Measurements from ENCODE around the gene S100A3.

Gene S100A3

DNA sequence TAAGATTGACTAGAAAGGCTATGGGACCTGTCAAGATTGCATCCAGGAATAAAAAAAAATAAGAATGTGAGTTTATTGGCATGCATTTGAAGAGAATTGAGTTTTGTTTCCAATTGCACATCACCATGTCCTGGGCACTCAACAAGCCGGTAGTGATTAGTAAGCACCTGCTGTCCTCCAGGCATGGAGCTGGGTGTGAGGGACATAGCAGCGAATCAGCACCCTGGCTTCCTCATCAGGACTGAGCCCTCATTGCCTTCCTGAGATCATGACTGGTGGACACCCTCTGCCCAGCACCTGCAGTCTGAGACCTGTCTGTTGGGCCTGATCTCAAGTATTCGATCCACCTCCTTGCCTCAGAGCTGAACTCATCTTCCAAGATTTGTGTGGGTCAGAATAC lies 40.0 kb downstream of the S100A3 start:
- no peak overlapping the region for H3K4me2 ChIP-seq
- H3K9me3 ChIP-seq (replicated peaks in 1 of 11) = no peaks in the 10 kb centered on the region
- H3K9ac ChIP-seq = no peak overlapping the region
- H3K4me3 ChIP-seq = no peak overlapping the region
- no peaks in the 10 kb centered on the region for H3K36me3 ChIP-seq
- no peak overlapping the region for H3K27ac ChIP-seq
- H3K4me1 ChIP-seq = peaks cover 19 to 59% (median 38%) of the 10 kb centered on the region in 10 experiments
- no peaks in the 10 kb centered on the region for H4K20me1 ChIP-seq
- H3K27me3 ChIP-seq = no peaks in the 10 kb centered on the region
- TF ChIP-seq Cebpa-rat (IDR thresholded peaks at IDR 0.05) = no peak

DNA sequence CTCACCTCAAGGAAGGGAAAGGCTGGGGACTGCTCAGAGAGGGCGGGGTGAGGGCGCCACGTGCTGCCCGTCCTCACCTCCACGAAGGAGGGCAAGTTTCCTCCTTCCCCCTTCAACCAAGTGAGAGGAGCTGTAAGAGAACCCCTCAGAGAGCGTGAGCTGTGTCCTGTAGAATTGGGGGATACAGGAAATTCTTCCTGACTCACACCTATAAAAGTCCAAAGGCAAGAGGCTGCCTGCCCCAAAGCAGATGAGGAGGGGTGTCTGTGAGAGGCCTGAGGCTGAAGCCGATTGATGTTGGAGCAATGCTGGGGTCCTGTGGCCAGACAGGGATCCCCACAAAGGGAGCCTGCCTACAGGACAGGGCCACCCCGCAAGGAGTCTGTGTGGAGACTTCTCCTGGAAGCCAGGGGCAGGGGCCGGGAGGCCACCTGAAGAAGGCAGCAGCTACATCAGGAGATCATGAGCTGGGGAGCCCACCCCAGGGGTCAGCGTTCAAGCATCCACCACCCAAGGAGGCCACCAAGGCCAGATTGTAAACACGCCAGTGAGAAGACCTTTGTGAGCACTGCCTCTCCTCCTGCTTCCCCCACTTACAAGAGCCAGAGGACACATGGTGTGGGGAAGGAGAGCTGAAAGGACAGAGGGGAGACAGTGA lies 41.0 kb downstream of the S100A3 start:
- Histone ChIP-seq H3K9me3 (replicated peaks in 1 of 11) (no peaks in the 10 kb centered on the region), H3K27ac (peak overlapping the region in 1 of 11 experiments; percentile 19; a peak in 2 of 22 replicates), H3K4me3 (no peak overlapping the region), H3K9ac (peak overlapping the region in 7 of 11 experiments; percentile 3 to 44 (median 23); a peak in 7 of 22 replicates), H4K20me1 (no peaks in the 10 kb centered on the region), H3K4me1 (peaks cover 15 to 49% (median 28%) of the 10 kb centered on the region in 10 experiments), H3K27me3 (no peaks in the 10 kb centered on the region), H3K36me3 (no peaks in the 10 kb centered on the region), H3K4me2 (no peak overlapping the region)
- TF ChIP-seq Cebpa-rat (IDR thresholded peaks at IDR 0.05) = no peak

DNA sequence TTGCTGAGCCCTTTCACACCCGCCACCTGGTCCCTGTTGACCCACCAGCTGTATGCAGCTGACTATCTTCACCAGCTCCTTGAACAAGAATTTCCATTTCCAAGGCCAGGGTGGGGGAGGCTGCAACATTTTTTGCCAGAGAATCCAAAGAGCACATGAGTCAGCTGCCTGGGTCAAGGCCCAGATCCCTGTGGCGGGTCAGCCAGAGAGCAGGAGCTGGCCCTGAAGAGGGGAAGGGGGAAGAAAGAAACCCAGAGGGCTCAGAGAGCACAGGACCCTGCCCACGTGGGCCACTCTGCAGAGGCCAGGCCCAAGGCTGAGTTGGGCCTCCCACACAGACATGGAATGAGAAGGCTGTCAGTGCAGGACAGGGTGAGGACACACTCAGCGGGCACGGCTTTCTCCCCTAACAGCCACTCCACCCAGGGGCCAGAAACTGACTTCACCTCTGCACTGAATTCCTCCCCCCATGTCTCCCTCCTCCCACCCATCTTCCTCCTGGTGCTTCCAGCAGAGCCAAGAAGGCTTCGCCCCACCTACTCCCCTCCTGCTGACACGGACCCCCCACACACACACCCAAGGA lies 42.1 kb downstream of the S100A3 start:
- 0 out of 22 replicates have a peak overlapping the region, but pooled peaks of 2 of the 11 experiments have one; percentile 2 to 4 for H3K9ac ChIP-seq
- TF ChIP-seq Cebpa-rat (IDR thresholded peaks at IDR 0.05) = no peak

DNA sequence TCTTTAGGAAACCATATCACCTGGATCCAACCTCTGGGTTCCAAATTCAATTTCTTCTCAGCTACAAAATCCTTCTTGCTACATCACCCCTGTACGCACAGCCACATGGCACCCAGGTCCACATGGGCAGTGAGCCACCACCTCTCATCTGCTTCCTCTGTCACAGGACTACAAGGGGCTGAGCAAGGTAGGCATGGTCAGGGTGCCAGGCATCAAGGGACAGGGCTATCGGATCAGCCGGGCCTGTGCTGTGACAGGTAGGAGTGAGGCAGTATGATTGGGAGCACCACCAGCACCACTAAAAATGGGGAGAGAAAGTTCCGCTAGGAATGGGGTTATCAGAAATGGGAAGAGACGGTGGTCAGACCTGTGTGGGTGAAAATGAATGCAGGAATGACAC lies 42.7 kb downstream of the S100A3 start:
- Histone ChIP-seq H3K9ac (no peak overlapping the region), H3K27me3 (no peaks in the 10 kb centered on the region), H3K36me3 (no peaks in the 10 kb centered on the region), H3K4me1 (peaks cover 11 to 33% (median 16%) of the 10 kb centered on the region in 10 experiments; a peak in 19 of 20 replicates), H3K4me3 (no peak overlapping the region), H3K9me3 (replicated peaks in 1 of 11) (no peaks in the 10 kb centered on the region), H3K4me2 (peak overlapping the region in 2 of 11 experiments; percentile 15 to 26; a peak in 3 of 22 replicates), H4K20me1 (no peaks in the 10 kb centered on the region), H3K27ac (no peak overlapping the region)
- TF ChIP-seq Cebpa-rat (IDR thresholded peaks at IDR 0.05) = no peak

More for the DNA sequence above, 42.1 kb downstream of the S100A3 start:
- no peak overlapping the region for H3K4me3 ChIP-seq
- H3K27ac ChIP-seq = 0 out of 22 replicates have a peak overlapping the region, but pooled peaks of 1 of the 11 experiments have one; percentile 2
- no peaks in the 10 kb centered on the region for H3K36me3 ChIP-seq
- no peaks in the 10 kb centered on the region for H3K9me3 ChIP-seq (replicated peaks in 1 of 11)
- H3K4me1 ChIP-seq = peaks cover 11 to 38% (median 20%) of the 10 kb centered on the region in 10 experiments; a peak in 19 of 20 replicates
- no peaks in the 10 kb centered on the region for H4K20me1 ChIP-seq
- peak overlapping the region in 2 of 11 experiments; percentile 15 to 26; a peak in 4 of 22 replicates for H3K4me2 ChIP-seq
- H3K27me3 ChIP-seq = no peaks in the 10 kb centered on the region

DNA sequence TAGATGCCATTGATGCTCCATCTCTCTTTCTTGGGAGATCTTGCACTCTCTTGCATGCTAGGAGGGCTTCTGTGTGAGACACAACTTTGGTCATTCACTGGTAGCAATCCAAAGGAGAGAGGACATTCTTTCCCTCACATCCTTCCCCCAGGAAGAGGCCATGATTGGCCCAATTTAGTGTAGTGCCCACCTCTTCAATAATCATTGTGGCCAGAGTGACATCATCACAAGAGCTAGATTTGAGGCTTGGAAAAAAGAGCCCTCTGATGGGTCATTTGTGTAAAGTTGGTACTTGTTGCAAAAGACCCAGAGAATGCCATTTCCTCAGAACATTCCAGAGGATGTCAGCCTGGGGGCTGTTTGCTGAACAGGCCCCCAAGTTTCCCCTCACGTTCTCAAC lies 43.5 kb downstream of the S100A3 start:
- H3K9ac ChIP-seq = no peak overlapping the region
- no peaks in the 10 kb centered on the region for H4K20me1 ChIP-seq
- no peaks in the 10 kb centered on the region for H3K27me3 ChIP-seq
- H3K27ac ChIP-seq = no peak overlapping the region
- H3K4me2 ChIP-seq = no peak overlapping the region
- H3K4me3 ChIP-seq = no peak overlapping the region
- H3K36me3 ChIP-seq = no peaks in the 10 kb centered on the region
- peaks cover 7 to 24% (median 9%) of the 10 kb centered on the region in 10 experiments; a peak in 19 of 20 replicates for H3K4me1 ChIP-seq
- H3K9me3 ChIP-seq (replicated peaks in 1 of 11) = no peaks in the 10 kb centered on the region
- no peak for TF ChIP-seq Cebpa-rat (IDR thresholded peaks at IDR 0.05)

DNA sequence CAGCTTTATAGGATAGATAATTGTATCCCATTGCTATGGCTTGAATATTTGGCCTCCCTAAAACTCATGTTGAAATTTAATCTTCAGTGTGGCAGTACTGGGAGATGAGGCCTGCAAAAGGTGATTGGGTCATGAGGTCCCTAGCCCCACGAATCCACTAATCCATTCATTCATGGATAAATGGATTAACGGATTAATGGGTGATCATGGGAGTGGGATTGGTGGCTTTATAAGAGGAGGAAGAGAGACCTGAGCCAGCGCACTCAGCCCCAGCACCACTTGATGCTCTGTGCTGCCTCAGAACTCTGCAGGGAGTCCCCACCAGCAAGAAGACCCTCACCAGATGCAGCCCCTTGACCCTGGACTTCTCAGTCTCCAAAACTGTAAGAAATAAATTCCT lies 45.3 kb downstream of the S100A3 start:
- Histone ChIP-seq H3K9me3 (replicated peaks in 1 of 11) (no peaks in the 10 kb centered on the region), H3K4me3 (no peak overlapping the region), H3K27ac (no peak overlapping the region), H3K27me3 (no peaks in the 10 kb centered on the region), H4K20me1 (no peaks in the 10 kb centered on the region), H3K4me1 (peaks cover 0 to 17% (median 4%) of the 10 kb centered on the region in 10 experiments; a peak in 8 of 20 replicates), H3K36me3 (no peaks in the 10 kb centered on the region), H3K4me2 (no peak overlapping the region), H3K9ac (no peak overlapping the region)
- TF ChIP-seq Cebpa-rat (IDR thresholded peaks at IDR 0.05) = no peak

DNA sequence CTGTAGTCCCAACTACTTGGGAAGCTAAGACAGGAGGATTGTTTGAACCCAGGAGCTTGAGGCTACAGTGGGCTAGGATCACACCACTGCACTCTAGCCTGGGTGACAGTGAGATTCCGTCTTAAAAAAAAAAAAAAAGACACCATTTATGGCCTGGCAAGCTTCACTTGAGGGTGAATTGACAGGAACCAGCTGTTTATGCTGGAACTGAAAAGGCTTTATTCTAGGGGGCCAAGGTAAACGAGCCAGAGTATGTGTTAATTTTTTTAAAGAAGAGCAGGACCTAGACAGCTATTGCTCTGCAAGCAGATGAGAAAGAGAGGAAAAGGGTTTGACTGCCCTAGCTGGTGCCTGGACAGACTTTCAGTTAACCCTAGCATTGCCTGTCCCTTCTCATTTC lies 50.3 kb downstream of the S100A3 start:
- H3K4me3 ChIP-seq = no peak overlapping the region
- H3K36me3 ChIP-seq = no peaks in the 10 kb centered on the region
- H3K4me2 ChIP-seq = no peak overlapping the region; a peak in 1 of 22 replicates
- 0 out of 22 replicates have a peak overlapping the region, but pooled peaks of 1 of the 11 experiments have one; percentile 25 for H3K9ac ChIP-seq
- TF ChIP-seq Cebpa-rat (IDR thresholded peaks at IDR 0.05) = no peak
- H4K20me1 ChIP-seq = no peaks in the 10 kb centered on the region
- H3K27me3 ChIP-seq = no peaks in the 10 kb centered on the region
- peaks cover 18 to 29% (median 21%) of the 10 kb centered on the region in 10 experiments for H3K4me1 ChIP-seq
- no peaks in the 10 kb centered on the region for H3K9me3 ChIP-seq (replicated peaks in 1 of 11)
- H3K27ac ChIP-seq = no peak overlapping the region
